DMS79 (cell line): Measurements from ENCODE around the gene AFAP1L2.
"Not testable (repeated sequence)": the region's sequence is repeated elsewhere in the genome, so short reads cannot be mapped to it uniquely, and the experiment has no call there.

Experiments used
- DNase-seq: peaks from one replicate; lab custom pipeline; 2025; lab: John Stamatoyannopoulos, UW

AFAP1L2 gene

GRCh38 chr10:114336823-114337509 lies 67.3 kb downstream of the AFAP1L2 start:
- DNase-seq: no peak

DNA sequence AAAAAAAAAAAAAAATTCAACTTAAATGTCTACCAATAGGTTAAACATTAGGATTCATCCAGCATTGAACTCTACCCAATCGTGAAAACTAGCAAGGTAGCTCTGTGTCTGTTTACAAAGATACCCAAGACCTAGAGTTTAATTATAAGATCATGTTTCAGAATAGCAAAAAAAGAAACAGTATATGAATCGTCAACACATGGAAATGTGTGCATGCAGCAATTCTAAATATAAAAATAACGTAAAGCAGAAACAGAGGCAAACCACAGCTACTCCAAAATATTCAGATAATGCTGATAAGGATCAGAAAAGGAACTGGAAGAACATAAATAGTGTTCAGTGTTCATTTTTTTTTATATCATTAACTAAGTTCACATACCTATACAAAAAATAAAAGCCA lies 68.7 kb downstream of the AFAP1L2 start:
- no peak for DNase-seq

GRCh38 chr10:114334301-114334700 lies 70.0 kb downstream of the AFAP1L2 start:
- no peak for DNase-seq

DNA sequence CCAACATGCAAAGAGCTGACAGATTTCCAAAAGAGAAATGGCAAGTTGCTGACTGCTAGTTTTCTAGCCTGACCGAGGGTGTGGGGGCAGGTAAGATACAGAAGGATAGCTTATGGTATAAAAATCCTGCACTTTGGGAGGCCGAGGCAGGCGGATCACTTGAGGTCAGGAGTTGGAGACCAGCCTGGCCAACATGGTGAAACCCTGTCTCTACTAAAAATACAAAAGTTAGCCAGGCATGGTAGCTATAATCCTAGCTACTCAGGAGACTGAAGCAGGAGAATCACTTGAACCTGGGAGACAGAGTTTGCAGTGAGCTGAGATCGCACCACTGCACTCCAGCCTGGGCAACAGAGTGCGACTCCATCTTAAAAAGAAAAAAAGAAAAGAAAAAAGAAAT lies 70.9 kb downstream of the AFAP1L2 start:
- not testable (repeated sequence) for DNase-seq

- no peak for DNase-seq
These were observed 71.8 kb downstream of the AFAP1L2 start for GRCh38 chr10:114332301-114333192.

DNA sequence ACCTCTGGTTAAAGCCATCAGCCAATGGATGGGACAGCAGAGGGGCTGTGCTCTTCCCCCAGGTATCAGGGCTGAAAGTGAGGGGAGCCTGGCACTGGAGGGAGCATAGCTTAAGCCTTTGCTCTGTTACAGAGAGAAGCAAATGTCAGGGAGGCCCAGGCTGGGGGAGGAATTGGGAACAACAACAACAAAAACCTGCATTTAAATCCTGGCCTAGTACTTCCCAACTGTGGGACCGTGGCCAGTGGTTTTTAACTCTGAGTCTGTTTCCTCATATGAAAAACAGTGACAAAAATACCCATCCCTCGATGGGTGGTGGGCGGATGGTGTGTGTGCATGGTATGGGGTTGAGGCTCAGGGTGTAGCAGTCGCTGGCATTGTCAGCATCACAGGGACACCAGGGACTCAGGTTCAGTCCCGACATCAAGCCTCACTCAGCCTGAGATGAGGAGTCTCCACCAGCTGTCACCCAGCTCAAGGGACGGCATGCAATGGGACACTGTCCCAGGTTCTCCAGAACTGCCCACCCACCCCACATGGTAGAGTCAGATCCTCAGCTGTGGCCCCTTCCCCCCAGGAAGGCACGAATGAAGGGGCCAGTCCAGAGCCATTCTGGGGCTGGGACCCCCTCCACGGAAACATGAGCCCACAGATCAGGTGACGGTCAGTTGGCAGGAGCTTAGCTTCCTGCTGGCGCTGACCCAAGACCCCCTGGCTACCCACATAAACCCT lies 74.5 kb downstream of the AFAP1L2 start:
- DNase-seq: no peak

- DNase-seq: no peak
These were observed 75.4 kb downstream of the AFAP1L2 start for GRCh38 chr10:114328874-114329273.

DNA sequence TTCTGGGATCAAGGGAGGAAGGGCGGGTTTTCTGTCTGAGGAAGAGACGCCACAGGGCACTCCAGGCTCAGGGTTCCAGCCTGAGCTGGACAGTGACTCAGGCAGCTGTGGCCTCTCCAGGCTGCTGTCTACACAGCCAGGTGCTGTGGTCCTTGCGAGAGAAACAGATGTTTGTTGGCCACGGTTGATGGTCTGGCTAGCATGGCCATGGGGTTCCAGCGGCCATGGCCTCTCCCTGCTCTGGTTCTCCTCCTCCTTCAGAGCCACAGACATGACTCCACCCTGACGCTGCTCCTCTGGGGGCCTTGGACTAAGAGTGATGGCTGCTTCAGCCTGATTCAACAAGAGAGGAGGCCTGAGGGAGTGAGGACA lies 75.9 kb downstream of the AFAP1L2 start:
- DNase-seq: no peak

- no peak for DNase-seq
These were observed 76.5 kb downstream of the AFAP1L2 start for GRCh38 chr10:114327537-114328440.

GRCh38 chr10:114326795-114327194 lies 77.5 kb downstream of the AFAP1L2 start:
- DNase-seq: no peak

DNA sequence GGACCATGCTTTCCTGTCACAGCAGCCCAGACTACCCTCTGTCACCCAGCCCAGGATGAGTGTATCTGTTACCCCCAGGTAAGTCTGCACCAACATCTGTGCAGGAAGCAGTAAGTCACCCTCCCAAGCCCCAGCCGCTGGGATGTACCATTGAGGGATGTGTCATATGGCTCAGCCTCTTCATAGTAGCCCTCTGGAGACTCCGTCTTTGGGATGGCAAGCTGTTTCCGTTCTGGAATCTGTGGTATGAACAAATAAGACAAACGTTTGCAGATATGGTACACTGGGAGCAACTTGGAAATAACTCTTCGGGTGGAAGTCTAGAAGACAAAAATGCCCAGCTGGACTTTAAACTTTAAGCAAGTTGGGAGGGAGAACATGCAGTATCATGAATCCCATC lies 81.3 kb downstream of the AFAP1L2 start:
- DNase-seq: no peak

- DNase-seq: no peak
These were observed 82.0 kb downstream of the AFAP1L2 start for GRCh38 chr10:114322344-114322743.

DNA sequence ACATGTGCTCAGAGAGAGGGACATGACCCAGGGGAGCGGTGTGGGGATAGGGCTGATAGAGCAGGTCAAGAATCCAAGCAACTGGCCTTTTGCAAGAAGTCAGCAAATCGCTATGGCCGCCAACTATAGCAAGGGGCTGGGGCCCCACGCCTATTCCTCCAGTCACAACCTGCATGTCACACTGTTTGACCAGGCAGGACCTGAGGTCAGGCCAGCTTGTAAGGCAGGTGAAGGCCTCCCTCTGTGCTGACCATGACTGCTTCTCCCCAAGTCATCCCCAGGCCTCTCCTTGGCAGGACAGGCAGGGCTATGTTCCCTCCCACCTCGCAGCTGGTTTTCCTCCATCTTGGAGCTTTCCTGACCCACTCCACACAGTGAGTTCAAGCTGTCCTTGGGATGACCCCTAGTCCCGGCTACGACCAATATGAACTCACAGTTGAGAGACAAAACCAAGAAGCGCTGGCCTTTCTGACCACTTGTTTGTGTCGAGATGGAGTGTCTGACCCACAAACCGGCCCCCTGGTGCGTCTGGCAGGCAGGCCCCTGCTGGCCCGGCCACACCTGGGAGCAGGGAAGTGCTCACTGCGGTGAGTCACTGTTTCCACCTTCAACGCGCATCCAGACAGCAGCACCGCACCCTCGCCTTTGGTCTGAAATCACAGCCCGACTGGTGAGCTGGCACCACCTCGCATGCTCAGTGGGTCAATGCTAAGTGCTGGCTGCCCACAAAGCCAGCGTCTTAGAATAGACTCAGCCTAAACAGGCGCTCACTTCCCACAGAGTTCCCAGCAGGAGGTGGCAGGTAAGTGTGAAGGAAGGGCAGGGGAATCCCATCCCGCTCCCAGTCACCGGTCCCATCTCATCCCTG lies 83.8 kb downstream of the AFAP1L2 start:
- DNase-seq: no peak

DNA sequence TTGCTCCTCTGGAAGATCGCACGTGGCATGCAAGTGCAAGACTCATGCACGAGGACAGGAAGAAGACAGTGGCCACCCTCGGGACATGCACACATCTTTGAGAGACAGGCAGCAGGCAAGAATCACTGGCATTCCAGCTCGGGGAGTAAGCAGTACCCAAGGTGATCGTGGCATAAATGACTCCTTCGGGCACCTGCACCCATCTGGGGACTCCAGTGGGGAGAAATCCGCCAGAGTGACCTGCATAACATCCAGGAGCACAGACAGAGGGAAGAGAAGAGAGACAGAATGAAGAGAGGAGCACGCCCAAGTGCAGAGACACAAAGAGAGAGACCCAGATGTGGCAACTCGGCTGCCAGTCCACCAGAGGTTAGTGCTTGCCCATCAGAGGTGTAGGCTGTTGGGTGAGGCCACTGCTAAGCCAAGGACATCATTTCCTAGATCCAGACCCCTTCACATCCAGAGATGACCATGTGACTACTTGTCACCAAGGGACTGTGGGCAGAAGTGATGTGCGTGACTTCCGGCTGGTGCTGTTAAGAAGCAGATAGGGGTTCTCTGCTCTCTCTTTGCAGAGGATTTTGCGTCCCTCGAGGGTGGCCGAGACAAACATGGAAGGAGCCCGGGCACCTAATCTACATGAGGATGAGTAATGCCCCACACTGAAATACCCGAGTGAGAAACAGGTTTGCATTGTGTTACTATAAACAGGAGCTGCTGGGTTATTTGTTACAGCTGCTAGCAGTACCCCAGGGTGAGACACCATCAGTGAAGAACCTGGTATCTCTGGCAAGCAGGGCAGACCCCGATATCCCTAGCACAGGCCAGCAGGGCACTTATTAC lies 84.7 kb downstream of the AFAP1L2 start:
- no peak for DNase-seq

DNA sequence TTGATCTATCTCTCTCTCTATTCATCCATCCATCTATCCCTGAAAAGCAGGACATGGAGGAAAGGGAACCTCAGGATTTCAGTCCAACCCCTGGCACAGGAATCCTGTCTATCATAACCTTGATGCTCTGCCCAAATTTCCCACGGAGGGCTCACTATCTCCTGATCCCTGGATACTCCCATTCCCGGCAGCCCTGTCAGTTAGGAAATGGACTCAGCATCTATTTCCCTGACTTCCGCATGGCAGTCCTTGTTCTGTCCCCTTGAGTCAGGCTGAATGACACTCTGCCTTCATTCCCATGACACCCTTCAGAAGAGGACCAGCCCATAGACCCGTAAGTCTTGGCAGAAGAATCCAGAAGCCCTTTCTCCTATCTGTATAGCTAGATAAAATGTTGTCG lies 87.6 kb downstream of the AFAP1L2 start:
- DNase-seq: no peak

- DNase-seq: no peak
These were observed 88.5 kb downstream of the AFAP1L2 start for GRCh38 chr10:114315566-114316420.

- no peak for DNase-seq
These were observed 90.4 kb downstream of the AFAP1L2 start for GRCh38 chr10:114313866-114314265.

DNA sequence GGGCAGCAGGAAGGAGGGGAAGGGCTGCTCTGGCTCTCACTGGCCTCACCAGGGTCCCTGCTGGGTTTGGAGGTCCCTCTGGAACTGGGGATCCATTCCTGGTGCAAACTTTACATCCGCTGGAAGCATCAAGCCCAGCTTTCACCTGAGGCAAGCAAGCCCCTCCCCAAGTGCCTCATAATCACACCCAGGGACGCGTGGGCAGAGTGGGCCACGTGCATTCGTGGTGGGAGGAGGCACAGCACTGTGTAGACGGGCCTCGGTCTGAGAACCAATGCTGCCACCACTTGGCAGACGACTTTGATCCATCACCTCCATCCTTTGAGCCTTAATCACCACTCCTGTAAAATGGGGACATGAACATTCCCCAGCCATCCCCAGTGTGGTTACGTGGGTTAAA lies 91.2 kb downstream of the AFAP1L2 start:
- no peak for DNase-seq
